ENCODE results near the gene PITPNM1. TPM values are rescaled to one million over a fixed set of nuclear protein-coding genes. Genes with fewer than 3 reads are reported as not detected.

The PITPNM1 gene
- total RNA-seq, 2 experiments from 2014 or later, result 124 to 133 TPM

DNA sequence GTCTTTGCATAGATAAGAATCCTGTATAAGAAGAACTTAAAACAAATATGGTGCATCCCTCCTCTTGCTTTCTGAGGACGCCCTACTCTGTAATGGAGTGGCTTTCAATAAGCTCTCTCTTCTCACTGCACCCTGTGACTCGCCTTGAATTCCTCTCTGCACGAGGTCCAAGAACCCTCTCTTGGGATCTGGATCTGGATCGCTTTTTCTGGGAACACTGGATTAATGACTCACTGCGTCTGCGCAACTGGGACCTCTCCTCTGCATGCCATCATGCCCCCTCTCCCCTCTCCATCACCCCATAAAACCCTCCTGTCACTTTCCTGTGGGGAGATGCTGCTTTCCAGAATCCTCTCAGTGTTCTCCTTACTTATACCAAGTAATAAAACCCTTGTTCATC is 33.1 kb upstream of the PITPNM1 start:
- ATAC-seq (no peak), DNase-seq (no peak)
- Mint-ChIP-seq H3K4me1 (no peaks in the 10 kb centered on the region), H3K27me3 (peaks cover 2% of the 10 kb centered on the region), H3K36me3 (peaks cover 4% of the 10 kb centered on the region), H3K9me3 (ENCODE audit: low read depth) (peaks cover 9% of the 10 kb centered on the region), H3K27ac (no peak overlapping the region), H3K4me3 (no peak overlapping the region)
- CTCF ChIA-PET, result no interaction called here

GRCh38 chr11:67535561-67535960 is 30.4 kb upstream of the PITPNM1 start:
- H3K4me1 Mint-ChIP-seq, result no peaks in the 10 kb centered on the region
- H3K27ac Mint-ChIP-seq, result no peak overlapping the region
- H3K9me3 Mint-ChIP-seq (ENCODE audit: low read depth), result peaks cover 11% of the 10 kb centered on the region
- peaks cover 4% of the 10 kb centered on the region for H3K36me3 Mint-ChIP-seq
- peaks cover 2% of the 10 kb centered on the region for H3K27me3 Mint-ChIP-seq
- CTCF ChIA-PET, result no interaction called here
- ATAC-seq, result no peak
- DNase-seq, result no peak
- no peak overlapping the region for H3K4me3 Mint-ChIP-seq

DNA sequence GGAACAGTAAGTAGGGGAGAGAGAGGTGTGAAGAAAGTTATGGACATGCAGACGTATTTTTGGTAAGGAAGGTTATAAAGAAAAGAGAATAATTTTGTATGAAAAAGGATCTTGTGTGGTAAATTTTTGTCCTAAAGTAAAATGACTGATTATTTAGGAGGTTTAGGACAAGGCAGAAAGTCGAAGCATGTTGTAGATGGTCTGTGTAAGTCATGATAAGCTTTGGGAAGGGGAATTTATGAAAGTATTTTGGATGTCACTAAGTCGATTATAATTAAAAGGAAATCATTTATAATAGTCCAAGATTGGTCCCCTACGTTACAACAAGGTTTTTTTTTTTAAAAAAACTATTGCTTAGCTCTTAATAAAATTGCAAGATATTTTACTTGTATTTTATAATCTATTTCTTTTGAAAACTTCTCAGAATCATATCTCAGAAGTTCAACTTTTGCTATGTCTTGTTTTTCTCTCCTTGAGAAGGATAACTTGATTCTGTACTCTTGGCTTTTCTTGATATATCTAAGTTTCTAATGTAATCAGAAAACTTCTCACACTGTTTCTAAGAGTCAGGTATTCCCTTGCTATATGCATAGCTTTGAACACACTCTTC is 29.0 kb upstream of the PITPNM1 start:
- DNase-seq (no peak), ATAC-seq (no peak)
- CTCF ChIA-PET, result no interaction called here
- peaks cover 11% of the 10 kb centered on the region for H3K9me3 Mint-ChIP-seq (ENCODE audit: low read depth)
- H3K4me1 Mint-ChIP-seq, result no peaks in the 10 kb centered on the region
- peaks cover 4% of the 10 kb centered on the region for H3K36me3 Mint-ChIP-seq
- peaks cover 2% of the 10 kb centered on the region for H3K27me3 Mint-ChIP-seq
- no peak overlapping the region for H3K27ac Mint-ChIP-seq
- H3K4me3 Mint-ChIP-seq, result no peak overlapping the region

DNA sequence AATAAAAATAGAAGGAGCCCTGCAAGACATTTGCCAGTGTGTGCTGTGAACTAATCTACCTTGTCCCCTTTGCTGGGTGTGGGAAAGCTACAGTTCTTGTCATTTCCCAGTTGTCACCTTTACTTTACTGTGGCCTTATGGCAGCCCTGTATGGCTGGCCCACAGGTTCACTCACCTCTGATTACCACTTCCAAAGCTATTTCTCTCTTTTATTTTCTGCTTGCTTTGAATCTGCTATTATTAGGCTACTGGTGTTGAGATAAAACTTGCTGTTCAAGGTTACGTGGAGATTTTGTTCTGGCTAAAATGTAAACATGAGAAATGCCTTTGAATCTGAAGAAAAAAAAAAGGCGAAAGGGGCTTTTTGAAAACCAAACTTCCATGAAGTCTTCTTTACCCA is 27.7 kb upstream of the PITPNM1 start:
- Mint-ChIP-seq H3K4me3 (no peak overlapping the region), H3K27ac (no peak overlapping the region), H3K4me1 (no peaks in the 10 kb centered on the region), H3K36me3 (peaks cover 4% of the 10 kb centered on the region), H3K27me3 (peaks cover 4% of the 10 kb centered on the region), H3K9me3 (ENCODE audit: low read depth) (peaks cover 11% of the 10 kb centered on the region)
- CTCF ChIA-PET, result no interaction called here
- no peak for DNase-seq
- ATAC-seq, result no peak

- no peak overlapping the region for H3K27ac Mint-ChIP-seq
- CTCF ChIA-PET, result no interaction called here
- peaks cover 4% of the 10 kb centered on the region for H3K27me3 Mint-ChIP-seq
- peaks cover 4% of the 10 kb centered on the region for H3K36me3 Mint-ChIP-seq
- no peak for ATAC-seq
- DNase-seq, result no peak
- H3K4me1 Mint-ChIP-seq, result no peaks in the 10 kb centered on the region
- H3K9me3 Mint-ChIP-seq (ENCODE audit: low read depth), result peaks cover 11% of the 10 kb centered on the region
- no peak overlapping the region for H3K4me3 Mint-ChIP-seq
These were observed 25.1 kb upstream of the PITPNM1 start for GRCh38 chr11:67530282-67530592.

- peaks cover 2% of the 10 kb centered on the region for H3K9me3 Mint-ChIP-seq (ENCODE audit: low read depth)
- no peaks in the 10 kb centered on the region for H3K4me1 Mint-ChIP-seq
- no peak for ATAC-seq
- DNase-seq, result no peak
- H3K27me3 Mint-ChIP-seq, result peaks cover 2% of the 10 kb centered on the region
- H3K36me3 Mint-ChIP-seq, result no peaks in the 10 kb centered on the region
- no peak overlapping the region for H3K4me3 Mint-ChIP-seq
- H3K27ac Mint-ChIP-seq, result no peak overlapping the region
- CTCF ChIA-PET, result no interaction called here
These were observed 23.2 kb upstream of the PITPNM1 start for GRCh38 chr11:67528376-67528775.

DNA sequence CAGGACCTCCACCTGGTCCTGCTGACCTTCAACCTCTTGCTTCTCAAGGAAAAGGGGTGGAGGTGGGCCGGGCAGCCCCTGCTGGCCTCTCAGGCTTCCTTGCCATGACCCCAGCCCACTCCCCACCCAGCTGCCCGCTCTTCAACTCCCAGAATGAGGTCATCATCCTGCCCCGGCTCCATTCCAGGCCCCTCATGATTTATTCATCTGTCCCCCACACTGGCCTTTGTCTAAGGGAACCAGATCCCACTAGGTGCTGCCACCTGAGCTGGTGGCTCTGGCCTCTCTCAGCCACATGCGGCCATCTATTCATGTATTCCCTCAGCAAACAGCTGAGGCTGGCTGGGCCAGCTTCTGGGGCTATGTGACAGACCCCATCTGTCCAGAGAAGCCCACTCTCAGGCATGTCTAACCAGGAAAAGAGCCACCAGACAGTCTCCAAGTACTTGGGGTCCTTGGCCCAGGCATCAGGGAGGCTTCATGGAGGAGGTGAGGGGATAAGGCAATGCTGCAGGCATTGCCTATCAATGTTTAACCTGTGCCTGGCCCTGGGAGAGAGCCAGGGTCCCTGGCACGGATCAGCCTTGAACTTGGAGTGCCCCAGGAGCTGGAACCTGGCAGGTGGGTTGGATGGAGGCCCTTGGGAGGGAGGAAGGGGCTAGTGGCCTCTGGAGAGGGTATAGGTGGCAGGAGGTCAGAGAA is 20.3 kb upstream of the PITPNM1 start:
- CTCF ChIA-PET, result no interaction called here
- Mint-ChIP-seq H3K27me3 (peaks cover 2% of the 10 kb centered on the region), H3K36me3 (no peaks in the 10 kb centered on the region), H3K9me3 (ENCODE audit: low read depth) (no peaks in the 10 kb centered on the region), H3K4me3 (no peak overlapping the region), H3K27ac (no peak overlapping the region), H3K4me1 (no peaks in the 10 kb centered on the region)
- no peak for DNase-seq
- no peak for ATAC-seq

GRCh38 chr11:67524480-67524808 is 19.3 kb upstream of the PITPNM1 start:
- Mint-ChIP-seq H3K9me3 (ENCODE audit: low read depth) (no peaks in the 10 kb centered on the region), H3K4me3 (no peak overlapping the region), H3K36me3 (no peaks in the 10 kb centered on the region), H3K27ac (peak overlapping the region; percentile 2), H3K27me3 (peaks cover 2% of the 10 kb centered on the region), H3K4me1 (no peaks in the 10 kb centered on the region)
- DNase-seq (no peak), ATAC-seq (no peak)
- CTCF ChIA-PET, result no interaction called here

DNA sequence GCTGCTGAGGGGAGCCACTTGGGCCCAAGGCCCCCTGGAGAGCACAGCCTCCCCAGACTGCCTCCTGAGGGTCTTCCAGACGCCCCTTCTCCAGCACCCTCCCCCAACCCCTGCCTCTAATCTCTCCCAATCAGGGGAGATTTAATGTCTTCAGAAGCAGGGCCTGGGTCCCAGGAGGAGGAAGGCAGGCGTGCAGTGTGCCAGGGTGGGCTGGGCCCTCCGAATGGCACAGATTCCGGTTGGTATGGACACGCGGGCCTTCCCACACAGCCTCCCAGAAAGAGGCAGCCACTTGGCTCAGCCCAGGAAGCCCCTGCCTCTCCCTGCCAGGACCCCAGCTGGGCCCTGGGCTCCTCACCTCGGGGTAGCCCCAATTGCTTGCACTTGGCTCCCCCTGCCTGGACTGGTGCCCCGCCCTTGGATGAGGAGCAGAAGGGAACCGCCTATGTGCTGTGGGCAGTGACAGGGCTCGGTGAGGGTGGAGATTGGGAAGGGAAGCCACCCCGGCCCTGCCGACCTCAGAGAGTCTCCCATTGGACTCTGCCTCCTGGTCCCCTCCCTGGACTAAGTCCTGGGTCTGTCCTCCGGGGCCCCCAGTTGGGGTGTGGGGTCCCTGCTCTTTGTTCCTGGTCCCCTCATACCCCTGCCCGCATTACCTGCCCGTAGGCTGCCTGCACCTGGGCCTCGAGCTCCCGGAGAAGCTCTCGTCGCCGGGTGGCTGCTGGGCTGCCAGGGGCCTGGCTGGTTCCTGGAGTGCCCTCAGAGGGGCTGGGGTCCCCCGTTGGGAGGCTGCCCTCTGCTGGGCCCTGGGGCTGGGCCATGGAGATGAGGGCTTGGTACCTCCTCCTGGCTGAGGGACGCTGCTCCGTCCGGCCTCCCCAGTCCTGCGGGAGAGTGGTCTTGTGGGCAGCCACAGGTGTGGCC is 18.7 kb upstream of the PITPNM1 start:
- ATAC-seq (no peak), DNase-seq (no peak)
- Mint-ChIP-seq H3K4me1 (no peaks in the 10 kb centered on the region), H3K27ac (no peak overlapping the region), H3K36me3 (no peaks in the 10 kb centered on the region), H3K27me3 (peaks cover 2% of the 10 kb centered on the region), H3K9me3 (ENCODE audit: low read depth) (no peaks in the 10 kb centered on the region), H3K4me3 (no peak overlapping the region)
- CTCF ChIA-PET, result no interaction called here

- H3K36me3 Mint-ChIP-seq, result no peaks in the 10 kb centered on the region
- H3K4me1 Mint-ChIP-seq, result no peaks in the 10 kb centered on the region
- CTCF ChIA-PET, result no interaction called here
These were observed 17.8 kb upstream of the PITPNM1 start, which contains the start of gene CABP2 for GRCh38 chr11:67522844-67523555. Gene CABP2 (minus strand): TSS chr11:67523446. CDS start chr11:67523326, 120 bp downstream.

GRCh38 chr11:67522338-67522737 is 17.2 kb upstream of the PITPNM1 start:
- no peak for ATAC-seq
- CTCF ChIA-PET, result no interaction called here

More at GRCh38 chr11:67522844-67523555, 17.8 kb upstream of the PITPNM1 start, which contains the start of gene CABP2:
- no peak within 1 kb of the TSS for H3K4me3 Mint-ChIP-seq
- ATAC-seq, result peak; percentile 12
- no peaks in the 10 kb centered on the region for H3K27me3 Mint-ChIP-seq
- DNase-seq, result no peak
- no peak within 1 kb of the TSS for H3K27ac Mint-ChIP-seq
- H3K9me3 Mint-ChIP-seq (ENCODE audit: low read depth), result no peaks in the 10 kb centered on the region

DNA sequence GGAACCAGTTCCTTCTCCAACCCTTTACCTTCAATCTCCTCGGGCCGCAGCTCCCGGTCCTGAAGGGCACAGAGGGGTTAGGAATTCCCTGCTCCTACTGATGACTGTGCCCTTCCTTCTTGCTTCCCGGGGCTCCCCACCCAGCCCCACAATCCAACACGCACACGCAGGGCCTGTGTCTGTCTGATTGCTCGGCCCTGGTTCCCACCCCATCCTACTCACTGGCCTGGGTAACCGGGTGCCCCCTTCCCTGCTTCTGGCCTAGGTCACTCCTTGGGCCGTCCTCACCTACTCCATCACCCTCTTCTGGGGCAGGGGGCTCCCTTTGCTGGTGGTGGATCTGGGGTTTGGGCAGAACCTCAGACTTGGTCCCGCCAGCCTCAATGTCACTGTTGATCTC is 16.8 kb upstream of the PITPNM1 start:
- ATAC-seq, result no peak
- CTCF ChIA-PET, result interaction anchor here (1.0 kb wide), 1 partner anchor 140 kb away, joined by 3 read pairs; no protein-coding TSS in a partner anchor
- no peak for DNase-seq
- Mint-ChIP-seq H3K9me3 (ENCODE audit: low read depth) (no peaks in the 10 kb centered on the region), H3K27me3 (no peaks in the 10 kb centered on the region), H3K4me3 (no peak overlapping the region), H3K27ac (no peak overlapping the region), H3K36me3 (no peaks in the 10 kb centered on the region), H3K4me1 (no peaks in the 10 kb centered on the region)

More at GRCh38 chr11:67522338-67522737, 17.2 kb upstream of the PITPNM1 start:
- no peaks in the 10 kb centered on the region for H3K27me3 Mint-ChIP-seq
- no peaks in the 10 kb centered on the region for H3K36me3 Mint-ChIP-seq
- no peak for DNase-seq
- H3K4me3 Mint-ChIP-seq, result no peak overlapping the region
- H3K4me1 Mint-ChIP-seq, result no peaks in the 10 kb centered on the region
- H3K9me3 Mint-ChIP-seq (ENCODE audit: low read depth), result no peaks in the 10 kb centered on the region
- no peak overlapping the region for H3K27ac Mint-ChIP-seq
